Left renal cortex interstitium (tissue), 4 donors: Measurements from ENCODE around the gene PAIP2. TPM values are rescaled to one million over a fixed set of nuclear protein-coding genes. Genes with fewer than 3 reads are reported as not detected.
"Not testable (repeated sequence)": the region's sequence is repeated elsewhere in the genome, so short reads cannot be mapped to it uniquely, and the experiment has no call there.

ENCODE experiments used
- DNase-seq, 4 donors: peaks; one replicate each; pipeline ENCODE4 v3.0.0-alpha.2; 2013; ENCODE audit warnings: low read depth in 4 of 4, low spot score in 2 of 4, missing footprints in 1 of 4
- polyA plus RNA-seq, 4 donors: library from polyadenylated mRNA; unstranded; fragments of 120-200 nt; gene quantifications; one replicate each; pipeline ENCODE4 v1.2.1, GENCODE V29; 2013; ENCODE audit not compliant: insufficient read length in 4 of 4

The PAIP2 gene
- polyA plus RNA-seq, 4 donors = 152 to 194 (median 167) TPM

DNA sequence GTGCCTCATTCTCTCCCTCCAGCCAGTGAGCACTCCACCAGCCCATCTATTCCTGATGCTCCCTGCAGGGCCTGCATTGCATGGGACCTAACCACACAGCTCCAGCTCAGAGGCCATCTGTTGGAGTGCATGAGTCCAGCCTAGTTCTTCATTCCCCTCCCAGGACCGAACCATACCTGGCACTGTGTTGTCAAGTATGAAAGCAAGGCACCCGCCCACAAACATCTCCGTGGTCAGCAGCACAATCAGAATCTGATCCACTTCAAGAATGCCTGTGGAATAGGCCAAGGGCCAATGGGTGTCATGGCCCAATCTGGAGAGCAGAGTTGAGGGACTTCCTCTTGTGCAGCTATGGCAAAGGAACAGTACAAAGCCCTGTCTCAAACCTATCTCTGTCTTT, 35.6 kb downstream of the PAIP2 start:
- no peak for DNase-seq

DNA sequence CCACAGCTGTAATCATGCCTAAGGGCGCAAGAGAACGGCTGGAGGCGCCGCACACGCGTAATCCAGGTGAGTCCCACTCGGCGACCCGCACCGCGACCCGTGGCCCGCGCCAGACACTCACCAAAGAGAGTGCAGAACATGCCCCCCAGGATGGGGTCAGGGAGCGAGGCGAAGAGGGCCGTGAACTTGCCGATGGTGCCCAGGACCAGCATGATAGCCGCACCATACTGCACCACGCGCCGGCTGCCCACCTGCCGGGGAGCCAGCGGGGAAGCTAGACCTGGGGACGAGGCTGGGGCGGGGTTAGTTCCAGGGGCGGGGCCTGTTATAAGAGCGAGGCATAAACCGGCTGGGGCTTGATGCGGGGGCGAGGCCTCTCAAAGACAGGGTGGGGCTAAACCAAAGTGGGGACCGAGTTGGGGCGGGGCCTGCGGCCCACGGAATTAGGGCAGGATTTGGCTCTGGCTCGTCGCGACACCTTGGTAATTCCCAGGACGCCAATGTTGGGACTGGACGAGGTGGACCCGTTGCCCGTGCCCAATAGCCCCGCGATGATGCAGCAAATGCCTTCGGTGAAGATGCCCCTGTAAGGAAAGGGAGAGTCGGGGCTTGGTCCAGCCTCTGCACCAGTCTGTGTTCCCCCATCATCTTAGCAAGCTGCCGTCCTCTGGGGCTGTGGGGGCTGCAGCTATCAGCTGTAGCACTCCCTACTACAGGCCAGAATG, 36.6 kb downstream of the PAIP2 start:
- no peak for DNase-seq

- DNase-seq = no peak
Measured at GRCh38 chr5:139378941-139379361, 37.3 kb downstream of the PAIP2 start.

DNA sequence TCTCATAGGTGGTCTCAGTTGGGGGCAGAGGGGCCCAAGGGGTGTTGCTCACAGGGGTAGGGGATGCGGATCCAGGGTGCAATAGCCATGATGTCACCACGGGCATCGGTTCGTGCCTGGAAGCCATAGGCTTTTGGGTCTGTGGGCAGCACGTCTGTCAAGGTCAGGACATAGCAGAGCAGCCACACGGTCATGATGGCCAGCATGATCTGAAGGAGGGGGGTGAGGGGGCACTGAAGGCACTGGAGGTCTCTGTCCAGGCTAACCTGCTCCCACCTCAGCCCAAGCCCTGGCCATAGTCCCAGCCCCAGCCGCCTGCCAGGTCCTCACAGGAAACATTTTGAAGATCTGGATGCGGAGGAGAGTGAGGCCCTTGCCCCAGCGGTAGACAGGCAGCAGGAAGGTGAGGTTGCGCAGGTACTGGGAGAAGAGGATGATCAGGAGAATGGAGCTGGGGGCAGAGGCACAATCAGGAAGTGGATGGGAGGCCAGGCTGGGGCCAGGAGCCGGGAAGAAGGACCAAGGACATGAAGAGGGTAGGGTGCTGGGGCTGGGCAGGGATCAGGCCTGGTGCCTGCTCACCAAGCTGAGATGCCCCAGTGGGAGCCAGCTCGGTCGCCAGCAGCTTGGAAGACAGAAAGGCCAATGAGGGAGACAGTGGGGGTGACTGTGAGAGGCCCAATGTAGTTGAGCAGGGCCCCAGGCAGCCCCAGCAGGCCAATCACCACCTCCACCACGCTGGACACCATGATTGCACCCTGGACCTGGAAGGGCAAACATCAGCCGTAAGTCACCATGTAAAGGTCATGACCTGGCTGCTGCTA, 38.2 kb downstream of the PAIP2 start:
- no peak for DNase-seq

GRCh38 chr5:139381837-139382761, 40.4 kb downstream of the PAIP2 start:
- no peak for DNase-seq

GRCh38 chr5:139382807-139383206, 41.2 kb downstream of the PAIP2 start:
- DNase-seq = no peak

DNA sequence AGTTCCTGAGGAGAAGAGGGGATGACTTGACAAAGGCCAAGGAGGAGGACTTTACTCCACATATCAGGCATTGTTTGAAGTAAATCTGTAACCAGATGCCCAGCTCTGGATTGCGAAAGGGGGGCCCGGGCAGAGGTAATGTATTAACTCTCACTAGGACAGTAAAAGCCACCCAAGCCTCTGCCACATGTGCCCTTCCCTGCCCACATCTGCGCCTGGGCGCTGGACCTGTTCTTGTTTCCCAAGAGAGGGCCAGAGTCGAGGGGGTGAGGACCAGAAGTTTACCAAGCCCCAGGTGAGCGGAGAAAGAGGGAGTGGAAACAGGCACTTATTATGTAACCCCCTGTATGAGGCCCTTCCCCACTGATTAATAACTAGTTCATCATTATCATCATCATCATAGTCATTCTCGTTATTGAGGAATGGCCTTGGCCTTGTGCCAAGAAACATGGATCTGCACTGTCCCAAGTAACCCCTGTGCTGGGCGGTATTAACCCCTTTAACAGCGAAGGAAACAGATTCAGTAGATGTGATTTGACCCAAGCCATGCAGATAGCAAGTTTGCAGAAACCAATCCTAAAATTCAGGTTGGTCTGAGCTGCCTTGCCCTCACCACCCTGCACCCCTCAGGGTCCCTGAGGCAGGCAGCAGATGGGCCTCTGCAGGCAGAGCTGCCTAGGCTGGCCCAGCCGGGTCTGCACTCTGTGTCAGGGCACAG, 41.8 kb downstream of the PAIP2 start, which contains the start of gene SLC23A1:
SLC23A1 (minus strand) TSS at position 23 of the 718 bp plus-strand sequence. CDS start 44 bp downstream, outside the sequence.
- no peak for DNase-seq

- DNase-seq = no peak
Measured at GRCh38 chr5:139383993-139384590, 42.4 kb downstream of the PAIP2 start.

DNA sequence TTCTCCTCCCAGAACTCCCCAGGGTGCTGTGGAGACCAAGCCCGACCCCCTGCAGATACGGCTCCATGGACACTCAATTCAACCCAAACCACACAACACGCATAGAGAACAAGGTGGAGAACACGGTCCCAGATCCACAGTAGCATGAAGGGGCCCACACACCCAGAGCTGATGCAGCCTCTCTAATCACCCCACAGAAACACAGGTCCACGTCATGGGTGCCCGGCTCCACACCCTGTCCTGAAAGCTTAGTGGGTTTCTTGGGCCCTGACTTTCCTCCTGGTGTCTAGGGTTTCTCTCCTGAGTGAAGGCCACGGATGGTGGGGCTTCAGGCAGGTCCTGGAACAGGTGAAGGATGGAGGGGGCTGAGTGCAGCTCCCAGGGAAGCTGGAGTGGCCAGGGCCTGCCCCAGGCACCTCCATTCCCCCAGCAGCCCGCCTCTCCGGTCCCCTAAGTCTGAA, 43.0 kb downstream of the PAIP2 start:
- DNase-seq = no peak

- DNase-seq = no peak
Measured at GRCh38 chr5:139385061-139386049, 43.7 kb downstream of the PAIP2 start.

DNA sequence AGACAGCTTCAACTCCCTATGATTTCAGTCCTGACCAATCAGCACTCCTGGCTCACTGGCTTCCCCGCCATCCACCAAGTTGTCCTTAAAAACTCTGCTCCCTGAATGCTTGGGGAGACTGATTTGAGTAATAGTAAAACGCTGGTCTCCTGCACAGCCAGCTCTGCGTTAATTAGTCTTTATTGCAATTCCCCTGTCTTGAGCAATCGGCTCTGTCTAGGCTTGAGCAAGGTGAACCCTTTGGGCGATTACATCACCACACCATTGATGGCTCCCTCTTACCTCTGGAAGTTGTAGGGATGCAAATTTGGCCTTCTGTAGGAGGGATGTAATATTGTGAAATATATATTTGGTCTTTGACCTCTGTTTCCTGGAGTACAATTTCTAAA, 44.4 kb downstream of the PAIP2 start:
- no peak for DNase-seq

GRCh38 chr5:139386956-139387355, 45.3 kb downstream of the PAIP2 start:
- not testable (repeated sequence) for DNase-seq

DNA sequence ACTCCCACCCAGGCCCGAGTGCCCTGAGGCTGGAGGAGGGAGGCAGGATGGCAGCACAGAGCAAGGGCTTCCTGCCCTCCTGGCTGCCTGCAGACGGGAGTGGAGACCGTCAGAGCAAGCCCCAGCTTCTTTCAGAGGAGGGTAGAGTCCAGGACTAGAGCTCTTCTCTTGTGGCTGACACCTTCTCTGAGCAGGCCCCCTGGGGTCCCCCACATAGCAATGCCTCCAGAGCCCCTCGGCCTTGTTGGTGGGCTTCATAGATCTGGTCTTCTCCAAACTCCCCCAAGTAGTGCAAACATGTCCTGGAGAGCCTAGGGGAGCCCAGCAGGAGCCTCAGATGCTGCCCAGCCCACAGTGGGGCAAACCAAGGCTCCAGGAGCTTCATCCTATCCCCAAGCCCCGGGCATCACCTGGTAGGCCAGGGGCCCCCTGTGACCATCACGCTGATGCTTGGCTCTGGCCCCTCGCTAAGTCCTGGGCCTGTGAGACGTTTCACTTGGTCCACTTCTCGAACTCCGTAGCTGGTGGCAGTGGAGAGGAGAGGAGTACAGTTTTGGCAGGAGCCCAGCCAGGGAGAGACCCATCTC, 46.0 kb downstream of the PAIP2 start:
- no peak for DNase-seq

GRCh38 chr5:139388198-139388821, 46.7 kb downstream of the PAIP2 start:
- DNase-seq = no peak

- no peak for DNase-seq
Measured at GRCh38 chr5:139389701-139390638, 48.3 kb downstream of the PAIP2 start, which contains the start of gene MZB1. Gene MZB1 (minus strand): TSS chr5:139389913. CDS start chr5:139389856, 57 bp downstream.
